Hypothalamus (tissue), 51 donors: ENCODE measurements around the gene BIN1.

Experiments used
- DNase-seq, 51 donors: peaks; one replicate each; lab custom pipeline; 2025; lab: John Stamatoyannopoulos, UW

BIN1 gene

GRCh38 chr2:127093648-127094210, 13.2 kb downstream of the BIN1 start:
- DNase-seq, result no peak

GRCh38 chr2:127092901-127093516, 13.9 kb downstream of the BIN1 start:
- DNase-seq, result no peak

GRCh38 chr2:127092306-127092705, 14.6 kb downstream of the BIN1 start:
- no peak for DNase-seq

GRCh38 chr2:127091886-127092285, 15.1 kb downstream of the BIN1 start:
- DNase-seq, result no peak

- DNase-seq, result no peak
Measured at GRCh38 chr2:127091148-127091547, 15.8 kb downstream of the BIN1 start.

GRCh38 chr2:127090281-127091120, 16.5 kb downstream of the BIN1 start:
- DNase-seq, result no peak

GRCh38 chr2:127089478-127090235, 17.3 kb downstream of the BIN1 start:
- DNase-seq, result peak in 1 of 51 donors; percentile 23

GRCh38 chr2:127088706-127089105, 18.2 kb downstream of the BIN1 start:
- DNase-seq, result no peak

- DNase-seq, result no peak
Measured at GRCh38 chr2:127087791-127088495, 19.0 kb downstream of the BIN1 start.

GRCh38 chr2:127086990-127087790, 19.8 kb downstream of the BIN1 start:
- DNase-seq, result peak in 12 of 51 donors; percentile 26 to 58 (median 40)

- no peak for DNase-seq
Measured at GRCh38 chr2:127085317-127085681, 21.7 kb downstream of the BIN1 start.

- DNase-seq, result no peak
Measured at GRCh38 chr2:127084611-127085316, 22.2 kb downstream of the BIN1 start.

GRCh38 chr2:127083819-127084503, 23.0 kb downstream of the BIN1 start:
- DNase-seq, result peak in 32 of 51 donors; percentile 9 to 81 (median 50)

GRCh38 chr2:127082974-127083373, 24.0 kb downstream of the BIN1 start:
- no peak for DNase-seq

GRCh38 chr2:127081826-127082633, 24.9 kb downstream of the BIN1 start:
- DNase-seq, result peak in 36 of 51 donors; percentile 13 to 85 (median 66)

GRCh38 chr2:127080938-127081755, 25.8 kb downstream of the BIN1 start:
- peak in 18 of 51 donors; percentile 18 to 78 (median 52) for DNase-seq
